B cell (primary cell): Measurements from ENCODE around the gene CIZ1. TPM values are rescaled to one million over a fixed set of nuclear protein-coding genes. Genes with fewer than 3 reads are reported as not detected.
A peak's percentile ranks its signal among the peaks of the same experiment; 100 is the strongest.

ENCODE experiments used
- ATAC-seq: fragments of 200-7000 bp; cut with Tn5 transposase; one replicate; pipeline ENCODE4 v1.10.0; 2021; ENCODE audit warnings: low read depth, mild to moderate bottlenecking, moderate number of reproducible peaks, moderate library complexity
- CTCF ChIA-PET: fragments of 350-600 bp; sonication (Branson Sonifier 250); formaldehyde crosslinking; loops from one replicate; lab custom pipeline; 2021; ENCODE audit warnings: antibody characterized with exemption, inconsistent platforms; lab: Charles Lee
- POLR2A ChIA-PET: fragments of 350-600 bp; sonication (Branson Sonifier 250); formaldehyde crosslinking; loops from one replicate; lab custom pipeline; 2021; ENCODE audit warnings: antibody characterized with exemption; lab: Charles Lee
- DNase-seq: peaks from one replicate; pipeline ENCODE4 v3.0.0; 2013
- H2AFZ ChIP-seq: 2 replicates; pipeline ENCODE4 v1.6.1; 2012; ENCODE audit warnings: mild to moderate bottlenecking, low read depth, low read length; ENCODE audit not compliant: insufficient read depth, poor library complexity, severe bottlenecking
- H3K27ac ChIP-seq, 2 donors: 1 replicate in 1 of 2; 2 replicates in 1 of 2; pipeline ENCODE4 v1.5.1; 2012 to 2013; ENCODE audit warnings: low read length in 2 of 2, mild to moderate bottlenecking in 2 of 2, moderate library complexity in 1 of 2
- H3K27me3 ChIP-seq, 4 experiments: fragments of 200-600 bp in 1 of 4; sonication (generic) in 1 of 4; replicated peaks in 1 of 4; 1 replicate in 2 of 4; 2 replicates in 2 of 4; pipeline versions ENCODE4 v1.6.1 to v1.7.0; 2013 to 2016; ENCODE audit warnings: low read length in 3 of 4, mild to moderate bottlenecking in 2 of 4, mixed read lengths in 1 of 4, moderate library complexity in 1 of 4; ENCODE audit not compliant: insufficient read depth in 4 of 4, control insufficient read depth in 3 of 4; ENCODE audit errors: control extremely low read depth in 1 of 4
- H3K36me3 ChIP-seq, 2 experiments: replicated peaks in 1 of 2; 1 replicate in 1 of 2; 2 replicates in 1 of 2; pipeline versions ENCODE4 v1.6.1 to v1.7.1; 2013; ENCODE audit warnings: low read length in 1 of 2; ENCODE audit not compliant: insufficient read depth in 2 of 2, control insufficient read depth in 1 of 2; ENCODE audit errors: control extremely low read depth in 1 of 2, extremely low read depth in 1 of 2
- H3K4me1 ChIP-seq, 2 donors: fragments of 200-600 bp in 1 of 2; sonication (generic) in 1 of 2; 1 replicate in 1 of 2; 2 replicates in 1 of 2; pipeline versions ENCODE4 v1.5.1 to v1.6.1; 2013 to 2017; ENCODE audit warnings: low read length in 2 of 2; ENCODE audit not compliant: control insufficient read depth in 2 of 2, insufficient read depth in 2 of 2
- H3K4me2 ChIP-seq: replicated peaks from 2 replicates; pipeline ENCODE3; 2012; ENCODE audit warnings: mild to moderate bottlenecking, low read depth, low read length; ENCODE audit not compliant: poor library complexity, severe bottlenecking
- H3K4me3 ChIP-seq, 5 experiments: fragments of 200-600 bp in 1 of 5; sonication (generic) in 1 of 5; 1 replicate in 3 of 5; 2 replicates in 2 of 5; pipeline versions ENCODE4 v1.5.1 to v1.7.0; 2011 to 2016; ENCODE audit warnings: low read length in 4 of 5, mild to moderate bottlenecking in 4 of 5, low read depth in 2 of 5, control low read depth in 1 of 5, moderate library complexity in 1 of 5; ENCODE audit not compliant: insufficient read depth in 1 of 5; ENCODE audit errors: control extremely low read depth in 1 of 5, extremely low read depth in 1 of 5
- H3K79me2 ChIP-seq: fragments of 200-600 bp; sonication (generic); one replicate; pipeline ENCODE4 v1.6.0; 2016; ENCODE audit warnings: low read length; ENCODE audit not compliant: control insufficient read depth, insufficient read depth
- H3K9ac ChIP-seq: fragments of 200-600 bp; sonication (generic); 2 replicates; pipeline ENCODE4 v1.6.1; 2017; ENCODE audit warnings: mild to moderate bottlenecking, low read length, moderate library complexity
- H3K9me3 ChIP-seq, 3 donors: one replicate each; pipeline versions ENCODE4 v1.6.1 to v1.7.1; 2013; ENCODE audit warnings: low read length in 2 of 3; ENCODE audit not compliant: control insufficient read depth in 2 of 3, insufficient read depth in 1 of 3; ENCODE audit errors: control extremely low read depth in 1 of 3
- H4K20me1 ChIP-seq: 2 replicates; pipeline ENCODE4 v1.6.0; 2012; ENCODE audit warnings: mild to moderate bottlenecking, low read length; ENCODE audit not compliant: insufficient read depth, control insufficient read depth, poor library complexity, severe bottlenecking
- H3K27ac Mint-ChIP-seq: one replicate; pipeline ENCODE4 v1.8.0; 2021; ENCODE audit warnings: mixed read lengths
- H3K27me3 Mint-ChIP-seq: one replicate; pipeline ENCODE4 v1.8.0; 2021; ENCODE audit warnings: mixed read lengths
- H3K4me1 Mint-ChIP-seq: one replicate; pipeline ENCODE4 v1.8.0; 2021; ENCODE audit warnings: mixed read lengths
- H3K4me3 Mint-ChIP-seq: one replicate; pipeline ENCODE4 v1.8.0; 2021; ENCODE audit warnings: mixed read lengths
- H3K9me3 Mint-ChIP-seq: one replicate; pipeline ENCODE4 v1.8.0; 2022; ENCODE audit warnings: mixed read lengths; ENCODE audit not compliant: insufficient read depth
- CTCF ChIP-seq: fragments of 200-600 bp; IDR thresholded peaks from one replicate; pipeline ENCODE4 v1.8.0; 2022; ENCODE audit warnings: antibody characterized with exemption, mild to moderate bottlenecking
- EZH2 ChIP-seq: IDR thresholded peaks from 2 replicates; pipeline ENCODE4 v1.6.1; 2012; ENCODE audit warnings: borderline replicate concordance, low read depth, mild to moderate bottlenecking, moderate library complexity, low read length; ENCODE audit not compliant: insufficient read depth, poor library complexity, severe bottlenecking
- WGBS: methylation state at CpG from one replicate; pipeline ENCODE4 v1.1.5; 2013; ENCODE audit warnings: missing lambda C conversion rate; ENCODE audit not compliant: insufficient coverage; 5-methylcytosine and 5-hydroxymethylcytosine counted together
- intact Hi-C: fragments of 100-400 bp; cut with micrococcal nuclease; formaldehyde crosslinking; loops from one replicate; pipeline ENCODE4 v1.10.0; 2022
- polyA plus RNA-seq: library from polyadenylated mRNA; depleted of rRNA; stranded (reverse); fragments of >200 nt; gene quantifications from 2 replicates; pipeline ENCODE4 v1.2.3, GENCODE V29; 2012
- total RNA-seq, 2 donors: library from RNA; stranded (reverse); fragments of 120-200 nt in 1 of 2; gene quantifications; 1 replicate in 1 of 2; 2 replicates in 1 of 2; pipeline versions ENCODE4 v1.2.3 to v1.2.4, GENCODE V29; 2013 to 2022

The CIZ1 gene
- total and polyA plus RNA-seq, 2 donors (not counting 1 experiment from before 2014, with no cell fraction given) = 79.9 to 160 TPM

DNA sequence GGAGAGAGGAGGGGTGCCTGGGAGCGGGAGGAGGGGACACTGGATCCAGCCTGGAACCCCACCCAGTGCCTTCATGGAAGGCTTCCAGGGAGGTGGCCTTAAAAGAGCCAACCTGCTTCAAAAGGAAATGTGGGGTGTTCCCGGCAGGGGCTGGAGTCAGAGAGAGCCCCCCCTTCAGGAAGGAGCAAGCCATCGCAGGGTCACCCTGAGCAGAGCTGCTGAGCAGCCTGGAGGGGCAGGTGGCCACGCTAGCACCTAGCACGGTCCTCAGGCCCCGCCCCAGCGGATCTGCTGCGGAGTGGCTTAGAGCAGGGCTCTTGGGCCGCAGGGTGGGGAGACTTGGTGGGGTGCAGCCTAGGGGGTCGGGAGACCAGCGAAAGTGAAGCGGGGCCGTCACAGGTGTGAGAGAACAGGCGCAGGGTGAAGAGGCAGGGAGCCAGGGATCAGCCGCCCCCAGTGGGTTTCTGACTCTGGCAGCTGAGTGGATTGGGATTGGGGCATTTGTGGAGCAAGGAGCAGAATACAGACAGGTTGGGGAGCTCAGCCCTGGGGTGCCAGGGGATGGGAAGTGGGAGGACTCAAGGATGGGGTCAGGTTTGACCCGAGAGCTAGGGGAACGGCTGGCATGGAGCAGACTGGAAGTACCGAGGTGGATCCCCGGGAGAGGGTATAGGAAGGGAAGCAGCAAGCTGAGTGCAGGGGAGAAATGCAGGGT, 40.6 kb downstream of the CIZ1 start:
- intact Hi-C loops = no loop called here
- Histone ChIP-seq H3K9ac (no peak overlapping the region), H3K79me2 (no peaks in the 10 kb centered on the region), H3K4me3 (no peak overlapping the region), H3K9me3 (no peaks in the 10 kb centered on the region), H3K4me2 (no peak overlapping the region), H4K20me1 (no peaks in the 10 kb centered on the region), H2AFZ (no peak overlapping the region), H3K27me3 (no peaks in the 10 kb centered on the region), H3K4me1 (no peaks in the 10 kb centered on the region), H3K36me3 (no peaks in the 10 kb centered on the region), H3K27ac (no peak overlapping the region)
- Mint-ChIP-seq H3K27ac (peak overlapping the region; percentile 37), H3K9me3 (no peaks in the 10 kb centered on the region), H3K27me3 (peaks cover 7% of the 10 kb centered on the region), H3K4me1 (no peaks in the 10 kb centered on the region), H3K4me3 (no peak overlapping the region)
- ChIA-PET POLR2A (no interaction called here), CTCF (interaction anchor here (1.6 kb wide), 1 partner anchor 33 kb away, joined by 4 read pairs; no protein-coding TSS in a partner anchor)
- DNase-seq (no peak), ATAC-seq (peak; percentile 41)
- 81% methylated on average over 19 of the region's 19 CpGs for WGBS
- TF ChIP-seq CTCF (peak; percentile 20), EZH2 (no peak)

DNA sequence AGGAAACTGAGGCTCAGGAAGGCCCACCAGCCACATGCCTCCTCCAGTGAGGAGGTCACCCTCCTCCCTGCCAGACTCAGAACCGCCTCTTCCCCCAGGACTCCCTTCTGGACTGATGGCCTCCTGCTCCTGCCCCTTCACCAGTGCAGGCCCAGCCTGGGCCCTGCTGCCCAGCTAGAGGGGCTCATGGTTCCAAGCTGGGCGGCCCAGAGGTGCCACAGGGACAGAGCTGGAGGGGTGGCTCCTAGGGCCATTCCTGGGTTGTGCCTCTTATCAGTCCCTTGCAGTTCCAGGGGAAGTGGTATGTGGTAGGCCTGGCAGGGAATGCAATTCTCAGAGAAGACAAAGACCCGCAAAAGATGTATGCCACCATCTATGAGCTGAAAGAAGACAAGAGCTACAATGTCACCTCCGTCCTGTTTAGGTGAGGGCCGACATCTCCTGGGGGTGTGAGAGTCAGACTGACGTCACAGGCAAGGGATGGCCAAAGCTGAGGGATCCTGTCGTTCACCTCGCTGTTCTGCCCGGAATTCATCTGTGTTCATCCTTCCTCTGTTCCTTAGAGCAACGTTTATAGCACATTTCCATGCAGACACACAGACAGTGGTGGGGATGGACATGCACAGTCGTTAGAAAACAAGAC, 41.3 kb downstream of the CIZ1 start:
- Histone ChIP-seq H3K36me3 (no peaks in the 10 kb centered on the region), H3K4me2 (no peak overlapping the region), H4K20me1 (no peaks in the 10 kb centered on the region), H3K4me1 (no peaks in the 10 kb centered on the region), H3K4me3 (no peak overlapping the region), H2AFZ (no peak overlapping the region), H3K27ac (no peak overlapping the region), H3K9ac (no peak overlapping the region), H3K9me3 (no peaks in the 10 kb centered on the region), H3K27me3 (no peaks in the 10 kb centered on the region), H3K79me2 (no peaks in the 10 kb centered on the region)
- no peak overlapping the region for H3K4me3 Mint-ChIP-seq
- WGBS = 62% methylated on average over 10 of the region's 11 CpGs
- ChIA-PET POLR2A (no interaction called here), CTCF (interaction anchor here (1.6 kb wide), 1 partner anchor 32 kb away, joined by 4 read pairs; no protein-coding TSS in a partner anchor)
- TF ChIP-seq CTCF (no peak), EZH2 (no peak)
- ATAC-seq (no peak), DNase-seq (no peak)
- no peak overlapping the region for H3K27ac Mint-ChIP-seq
- H3K4me1 Mint-ChIP-seq = no peaks in the 10 kb centered on the region
- H3K27me3 Mint-ChIP-seq = peaks cover 7% of the 10 kb centered on the region
- intact Hi-C loops = no loop called here
- H3K9me3 Mint-ChIP-seq = no peaks in the 10 kb centered on the region
